HG03064 (cell line): ENCODE results near the gene IGFL3.
"Not testable (repeated sequence)": the region's sequence is repeated elsewhere in the genome, so short reads cannot be mapped to it uniquely, and the experiment has no call there.

ENCODE experiments used
- ATAC-seq: cut with Tn5 transposase; IDR thresholded peaks from one replicate; pipeline ENCODE4 v1.9.1; 2021; ENCODE audit warnings: low read depth; ENCODE audit not compliant: unreplicated experiment

IGFL3 gene

GRCh38 chr19:46124638-46125115 is at the start of gene IGFL3:
Gene IGFL3 (minus strand): TSS chr19:46124688. CDS start chr19:46124649, 39 bp downstream.
- no peak for ATAC-seq

DNA sequence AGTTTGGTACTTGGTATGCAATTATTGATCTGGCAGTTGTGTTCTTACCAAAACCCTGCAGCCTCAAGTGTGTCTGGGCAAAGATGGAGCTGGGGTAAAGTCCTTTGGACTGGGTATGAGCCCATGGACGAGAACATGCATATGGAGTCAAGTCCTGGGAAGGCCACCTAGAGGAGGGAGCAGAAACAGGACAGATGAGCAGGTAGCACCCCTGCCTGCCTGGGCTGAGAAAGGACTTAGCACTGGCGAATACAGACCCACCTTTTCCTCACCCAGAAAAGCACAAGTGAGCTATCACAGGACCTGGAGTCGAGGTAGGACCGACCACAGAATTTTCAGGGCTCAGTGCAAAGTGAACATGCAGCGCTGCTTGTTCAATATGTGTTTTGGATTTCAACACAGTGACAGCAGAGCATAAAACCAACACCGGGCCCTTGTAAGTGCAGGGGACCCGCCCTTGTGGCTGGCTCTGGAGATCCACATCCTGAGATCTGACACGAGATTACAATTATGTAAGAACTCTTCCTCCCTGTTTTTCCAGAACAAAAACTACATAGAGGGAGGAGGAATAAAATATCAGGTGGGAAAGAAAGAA is 49.5 kb upstream of the IGFL3 start:
- ATAC-seq: no peak

- ATAC-seq: no peak
Measured at GRCh38 chr19:46162731-46163130, 38.2 kb upstream of the IGFL3 start.

GRCh38 chr19:46161642-46162257 is 37.3 kb upstream of the IGFL3 start:
- ATAC-seq: not testable (repeated sequence)

DNA sequence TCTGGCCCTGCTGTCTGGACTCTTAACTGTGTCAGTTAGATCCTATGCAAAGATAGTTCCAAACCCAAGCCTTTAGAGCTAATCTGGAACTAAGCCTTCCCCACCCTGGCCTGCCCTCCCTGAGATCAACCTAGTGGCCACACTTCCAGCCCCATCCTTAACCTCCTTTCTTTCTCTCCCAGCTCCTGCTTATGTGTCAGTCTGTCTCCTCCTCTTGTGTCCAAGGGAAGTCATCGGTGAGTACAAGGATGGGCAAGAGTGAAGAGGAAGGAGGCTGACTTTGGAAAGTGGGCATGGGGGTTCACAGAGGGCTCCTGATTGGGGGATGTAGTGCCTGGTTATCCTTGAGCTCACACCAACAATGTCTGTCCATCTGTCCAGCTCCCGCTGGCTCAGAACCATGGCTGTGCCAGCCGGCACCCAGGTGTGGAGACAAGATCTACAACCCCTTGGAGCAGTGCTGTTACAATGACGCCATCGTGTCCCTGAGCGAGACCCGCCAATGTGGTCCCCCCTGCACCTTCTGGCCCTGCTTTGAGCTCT is 35.8 kb upstream of the IGFL3 start:
- no peak for ATAC-seq

- ATAC-seq: no peak
Measured at GRCh38 chr19:46159418-46160232, 35.1 kb upstream of the IGFL3 start.

GRCh38 chr19:46155237-46155636 is 30.7 kb upstream of the IGFL3 start:
- ATAC-seq: no peak

- no peak for ATAC-seq
Measured at GRCh38 chr19:46150606-46151005, 26.1 kb upstream of the IGFL3 start.

DNA sequence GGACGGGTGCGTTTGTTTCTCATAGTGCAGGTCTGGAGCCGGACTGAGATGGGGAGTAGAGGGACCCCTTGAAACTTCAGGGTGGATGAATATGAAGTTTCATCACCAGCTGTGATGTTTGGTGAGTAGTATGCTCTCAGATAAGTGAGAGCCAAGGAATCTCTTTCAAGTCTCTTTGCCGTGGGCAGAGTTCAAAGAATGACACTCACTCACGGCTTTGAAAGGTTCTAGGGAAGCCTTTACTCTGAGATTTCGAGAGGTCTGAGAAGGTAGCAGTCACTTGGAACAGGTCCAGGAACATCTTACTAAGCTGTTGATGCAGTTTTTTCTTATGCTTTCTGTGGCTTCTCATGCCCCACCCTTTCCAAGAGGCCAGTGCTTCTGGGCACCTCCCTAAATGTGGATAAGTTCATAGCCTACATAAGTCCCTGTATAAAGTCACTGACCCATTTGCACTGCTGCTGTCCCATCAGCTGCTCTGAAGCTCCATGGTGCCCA is 23.4 kb upstream of the IGFL3 start, which contains the start of gene IGFL2:
Gene IGFL2 (plus strand): TSS at position 448 of the 498 bp plus-strand sequence. CDS start 41 bp downstream, at position 489.
- no peak for ATAC-seq

- ATAC-seq: no peak
Measured at GRCh38 chr19:46147166-46147740, 22.8 kb upstream of the IGFL3 start.

- no peak for ATAC-seq
Measured at GRCh38 chr19:46144756-46145155, 20.3 kb upstream of the IGFL3 start.

GRCh38 chr19:46142294-46142693 is 17.8 kb upstream of the IGFL3 start:
- ATAC-seq: no peak

- no peak for ATAC-seq
Measured at GRCh38 chr19:46141421-46141820, 16.9 kb upstream of the IGFL3 start.

DNA sequence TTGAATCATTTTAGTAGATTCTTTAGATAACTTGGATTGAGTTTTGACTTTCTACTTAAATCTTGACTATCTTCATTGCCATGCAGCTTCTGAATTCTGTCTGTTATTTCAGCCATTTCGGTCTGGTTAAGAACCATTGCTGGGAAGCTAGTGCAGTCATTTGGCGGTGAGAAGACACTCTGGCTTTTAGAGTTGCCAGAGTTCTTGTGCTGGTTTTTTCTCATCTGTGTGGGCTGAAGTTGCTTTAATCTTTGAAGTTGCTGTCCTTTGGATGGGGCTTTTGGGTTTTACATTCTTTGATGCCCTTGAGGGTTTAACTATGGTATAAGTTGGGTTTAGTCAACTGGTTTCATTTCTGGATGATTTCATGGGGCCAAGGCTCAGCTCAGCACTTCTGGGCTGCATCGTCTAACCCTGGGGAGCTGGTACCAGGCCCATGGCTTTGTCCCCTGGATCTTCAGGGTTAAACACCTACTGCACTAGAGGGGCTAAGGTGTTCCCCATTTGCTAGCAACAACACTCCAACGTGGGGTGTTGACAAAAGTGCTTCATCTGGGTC is 13.5 kb upstream of the IGFL3 start:
- no peak for ATAC-seq

- ATAC-seq: no peak
Measured at GRCh38 chr19:46134527-46134926, 10.0 kb upstream of the IGFL3 start.

DNA sequence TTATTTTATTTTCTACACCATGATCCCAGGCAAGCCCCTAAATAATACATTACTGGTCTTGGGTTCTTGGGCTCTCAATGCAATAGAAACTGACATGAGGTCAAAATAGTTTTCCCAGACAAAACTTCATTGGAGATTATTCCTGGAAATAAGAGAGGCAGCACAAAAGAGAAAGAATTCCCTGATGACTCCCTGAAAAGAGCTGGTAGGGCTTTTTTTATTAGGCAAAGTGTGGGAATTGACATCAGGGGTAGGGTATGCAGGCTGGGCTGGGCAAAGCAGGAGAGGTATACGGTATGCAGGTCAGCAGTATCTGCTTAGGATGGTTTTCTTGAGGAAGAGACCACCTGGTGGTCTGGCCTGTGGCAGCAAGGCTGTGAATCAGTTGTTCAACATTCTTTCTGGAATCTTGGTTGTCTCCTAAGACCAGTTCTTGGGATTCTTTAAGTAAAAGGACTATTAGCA is 9.3 kb upstream of the IGFL3 start:
- no peak for ATAC-seq

GRCh38 chr19:46133101-46133627 is 8.7 kb upstream of the IGFL3 start:
- ATAC-seq: no peak

DNA sequence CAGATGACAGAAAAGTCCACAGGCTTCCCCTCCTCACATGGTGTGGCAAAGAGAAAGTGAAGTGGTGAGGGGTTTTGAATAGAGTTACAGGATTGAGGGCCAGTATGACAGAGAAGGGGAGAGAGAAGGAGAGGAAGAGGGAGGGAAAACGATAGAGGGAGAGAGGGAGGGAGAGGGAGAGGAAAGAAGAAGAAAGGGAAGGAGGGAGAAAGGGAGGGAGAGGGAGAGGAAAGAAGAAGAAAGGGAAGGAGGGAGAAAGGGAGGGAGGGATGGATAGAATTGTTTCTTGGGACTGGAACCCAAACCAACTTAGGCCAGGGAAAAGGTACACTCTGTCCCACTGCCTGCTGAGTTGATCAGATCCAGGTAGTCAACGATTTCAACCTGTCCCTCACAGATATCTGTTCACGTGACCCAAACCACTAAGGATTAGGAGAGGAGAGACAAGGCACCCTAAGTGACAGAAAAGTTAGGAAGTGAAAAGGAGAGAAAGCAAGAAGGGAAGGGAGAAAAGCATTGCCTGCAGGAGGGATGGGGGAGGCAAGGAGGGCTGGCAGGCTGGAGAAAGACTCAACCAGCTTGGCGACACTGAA is 8.1 kb upstream of the IGFL3 start:
- no peak for ATAC-seq

DNA sequence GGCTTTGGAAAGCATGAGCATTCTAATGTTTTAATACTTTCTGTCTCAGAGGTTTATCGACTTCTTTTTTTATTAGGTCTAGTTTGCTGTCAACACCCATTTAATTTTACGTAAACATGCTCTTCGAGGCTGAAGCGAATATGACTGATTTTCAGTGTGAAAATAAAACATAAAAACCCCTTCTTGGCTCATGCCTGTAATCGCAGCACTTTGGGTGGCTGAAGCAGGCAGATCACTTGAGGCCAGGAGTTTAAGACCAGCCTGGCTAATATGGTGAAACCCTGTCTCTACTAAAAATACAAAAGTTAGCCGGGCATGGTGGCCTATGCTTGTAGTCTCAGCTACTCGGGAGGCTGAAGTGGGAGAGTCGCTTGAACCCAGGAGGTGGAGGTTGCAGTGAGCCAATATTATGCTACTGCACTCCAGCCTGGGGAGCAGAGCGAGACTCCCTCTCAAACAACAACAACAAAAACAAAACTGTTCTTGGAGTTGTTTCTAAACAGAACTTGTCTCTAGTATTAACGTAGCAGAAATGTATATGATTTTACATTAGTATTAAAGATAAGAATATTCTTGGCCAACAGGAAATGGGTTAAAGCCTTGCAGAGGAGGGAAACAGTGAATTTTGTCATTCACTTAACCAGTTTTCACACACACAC is 7.1 kb upstream of the IGFL3 start:
- ATAC-seq: no peak
